ENCODE results near the gene PTPRG.

- TF ChIP-seq CTCF (IDR thresholded peaks at IDR 0.05) (no peak), TCF7L2 (IDR thresholded peaks at IDR 0.05; ENCODE audit: low read depth, low read length) (no peak), SIN3A (IDR thresholded peaks at IDR 0.05; ENCODE audit: borderline replicate concordance, insufficient read depth, low read depth, low read length) (no peak), POLR2AphosphoS5 (IDR thresholded peaks at IDR 0.05; ENCODE audit: low read depth, low read length) (no peak), REST (IDR thresholded peaks at IDR 0.05; ENCODE audit: insufficient read depth in 1 of 2, low read depth in 2 of 2, low read length in 1 of 2) (no peak)
These were observed 471.4 kb downstream of the PTPRG start for GRCh38 chr3:62032738-62033137.

All from Panc1 (cell line).